PC-9 (cell line): Measurements from ENCODE around the gene IQSEC1.

Source experiments
- EZH2 ChIP-seq: fragments of 200-600 bp; sonication (generic); IDR thresholded peaks from 2 replicates; pipeline ENCODE4 v1.8.0; 2017; ENCODE audit warnings: antibody characterized with exemption, low read depth
- TF ChIP-seq, protein P1 (sequence below): fragments of 200-600 bp; sonication (generic); conservative IDR thresholded peaks from 2 replicates; pipeline ENCODE4 v1.6.1; 2017; ENCODE audit warnings: mixed run types, antibody characterized with exemption, mild to moderate bottlenecking, moderate library complexity

DNA sequence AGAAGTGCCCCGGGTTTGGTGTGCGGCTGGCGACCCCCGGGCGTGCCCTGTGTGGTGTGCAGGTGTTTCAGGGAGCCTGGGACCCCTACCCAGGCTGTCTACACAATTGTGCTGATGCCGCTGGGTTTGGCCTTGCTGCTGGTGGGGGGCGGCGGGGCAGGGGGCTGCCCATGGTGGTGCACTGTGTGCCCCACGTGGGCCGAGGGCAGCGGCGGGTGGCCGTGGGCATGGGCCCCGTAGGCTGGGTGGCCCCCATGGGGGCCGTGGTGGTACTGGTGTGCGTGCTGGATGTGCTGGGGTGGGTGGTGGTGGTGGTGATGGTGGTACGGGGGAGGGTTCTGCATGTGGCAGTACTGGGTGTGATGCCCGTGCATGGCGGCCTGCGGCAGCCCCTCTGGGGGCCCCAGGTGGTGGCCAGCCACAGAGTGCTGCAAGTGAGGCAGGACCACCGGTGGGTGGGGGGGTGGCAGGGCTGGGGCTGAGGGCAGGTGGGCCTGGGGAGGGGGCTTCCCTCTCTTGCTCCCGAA, 172.3 kb downstream of the IQSEC1 start:
- TF ChIP-seq, protein P1, sequence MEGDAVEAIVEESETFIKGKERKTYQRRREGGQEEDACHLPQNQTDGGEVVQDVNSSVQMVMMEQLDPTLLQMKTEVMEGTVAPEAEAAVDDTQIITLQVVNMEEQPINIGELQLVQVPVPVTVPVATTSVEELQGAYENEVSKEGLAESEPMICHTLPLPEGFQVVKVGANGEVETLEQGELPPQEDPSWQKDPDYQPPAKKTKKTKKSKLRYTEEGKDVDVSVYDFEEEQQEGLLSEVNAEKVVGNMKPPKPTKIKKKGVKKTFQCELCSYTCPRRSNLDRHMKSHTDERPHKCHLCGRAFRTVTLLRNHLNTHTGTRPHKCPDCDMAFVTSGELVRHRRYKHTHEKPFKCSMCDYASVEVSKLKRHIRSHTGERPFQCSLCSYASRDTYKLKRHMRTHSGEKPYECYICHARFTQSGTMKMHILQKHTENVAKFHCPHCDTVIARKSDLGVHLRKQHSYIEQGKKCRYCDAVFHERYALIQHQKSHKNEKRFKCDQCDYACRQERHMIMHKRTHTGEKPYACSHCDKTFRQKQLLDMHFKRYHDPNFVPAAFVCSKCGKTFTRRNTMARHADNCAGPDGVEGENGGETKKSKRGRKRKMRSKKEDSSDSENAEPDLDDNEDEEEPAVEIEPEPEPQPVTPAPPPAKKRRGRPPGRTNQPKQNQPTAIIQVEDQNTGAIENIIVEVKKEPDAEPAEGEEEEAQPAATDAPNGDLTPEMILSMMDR: no peak
- TF ChIP-seq EZH2: no peak
